Stomach (tissue), 9 donors: ENCODE data around the gene CFAP92. TPM values are rescaled to one million over a fixed set of nuclear protein-coding genes. Genes with fewer than 3 reads are reported as not detected.
A peak's percentile ranks its signal among the peaks of the same experiment; 100 is the strongest.

ENCODE experiments used
- DNase-seq, 2 donors: peaks; one replicate each; pipeline versions ENCODE4 v3.0.0 to v3.0.0-alpha.2; 2013 to 2019
- H3K27ac ChIP-seq, 5 donors: fragments of 200-600 bp in 4 of 5; sonication (generic) in 4 of 5; one replicate each; pipeline ENCODE4 v1.5.1; 2013 to 2019; ENCODE audit warnings: mild to moderate bottlenecking in 1 of 5, moderate library complexity in 1 of 5
- H3K27me3 ChIP-seq, 3 donors: fragments of 200-600 bp; sonication (generic); one replicate each; pipeline ENCODE4 v1.5.1; 2017 to 2019; ENCODE audit warnings: mixed run types in 1 of 3
- H3K36me3 ChIP-seq, 4 donors: fragments of 200-600 bp; sonication (generic); 1 replicate in 3 of 4; 2 replicates in 1 of 4; pipeline ENCODE4 v1.5.1; 2016 to 2019
- H3K4me1 ChIP-seq, 4 donors: fragments of 200-600 bp; sonication (generic); one replicate each; pipeline ENCODE4 v1.5.1; 2016 to 2019
- H3K4me3 ChIP-seq, 4 donors: fragments of 200-600 bp; sonication (generic) in 3 of 4; one replicate each; pipeline ENCODE4 v1.5.1; 2016 to 2019; ENCODE audit warnings: mild to moderate bottlenecking in 1 of 4
- H3K9me3 ChIP-seq, 4 donors: fragments of 200-600 bp; sonication (generic); one replicate each; pipeline ENCODE4 v1.5.1; 2016 to 2019
- EP300 ChIP-seq: sonication (generic); formaldehyde crosslinking; IDR thresholded peaks from one replicate; pipeline ENCODE4 v1.6.1; 2017; ENCODE audit warnings: antibody characterized with exemption
- POLR2A ChIP-seq, 4 donors: fragments of 450-650 bp; IDR thresholded peaks; one replicate each; pipeline ENCODE4 v1.6.1; 2016; ENCODE audit warnings: antibody characterized with exemption in 4 of 4, control low read depth in 2 of 4, mild to moderate bottlenecking in 1 of 4, moderate library complexity in 1 of 4
- POLR2AphosphoS5 ChIP-seq, 3 donors: sonication (generic); formaldehyde crosslinking; IDR thresholded peaks; one replicate each; pipeline ENCODE4 v1.6.1; 2016; ENCODE audit warnings: antibody characterized with exemption in 3 of 3
- WGBS, 5 donors: extraction: QIAGEN DNeasy Blood & Tissue Kit in 3 of 5; methylation state at CpG; one replicate each; pipeline versions ENCODE4 v1.1.5 to v1.1.7; 2013 to 2018; 5-methylcytosine and 5-hydroxymethylcytosine counted together
- intact Hi-C: fragments of 100-400 bp; cut with DNase I; formaldehyde crosslinking; loops from one replicate; pipeline ENCODE4 v1.15.1; 2023; ENCODE audit warnings: low total_unique reads
- polyA plus RNA-seq, 3 donors: library from polyadenylated mRNA; stranded (reverse); fragments of 200-250 nt; gene quantifications; one replicate each; pipeline ENCODE4 v1.2.3, GENCODE V29; 2013
- total RNA-seq, 5 donors: library from RNA; depleted of rRNA; stranded (reverse); fragments of >200 nt; gene quantifications; one replicate each; pipeline versions ENCODE4 v1.1.0 to v1.2.3, GENCODE V29; 2014 to 2016
- TF ChIP-seq, protein P1 (sequence below), 7 experiments: fragments of 450-650 bp in 4 of 7; fragments of 200-600 bp in 3 of 7; sonication (generic) in 3 of 7; IDR thresholded peaks; one replicate each; pipeline ENCODE4 v1.5.1; 2016 to 2019; ENCODE audit warnings: antibody characterized with exemption in 7 of 7, control low read depth in 2 of 7, mild to moderate bottlenecking in 1 of 7
- donor health status: healthy with polysubstance abuse.
- donor health status: Bipolar disorder and iron deficiency.
- donor health status: healthy.

Gene CFAP92
- total and polyA plus RNA-seq, 8 donors = 0.50 to 13.4 (median 2.3) TPM

DNA sequence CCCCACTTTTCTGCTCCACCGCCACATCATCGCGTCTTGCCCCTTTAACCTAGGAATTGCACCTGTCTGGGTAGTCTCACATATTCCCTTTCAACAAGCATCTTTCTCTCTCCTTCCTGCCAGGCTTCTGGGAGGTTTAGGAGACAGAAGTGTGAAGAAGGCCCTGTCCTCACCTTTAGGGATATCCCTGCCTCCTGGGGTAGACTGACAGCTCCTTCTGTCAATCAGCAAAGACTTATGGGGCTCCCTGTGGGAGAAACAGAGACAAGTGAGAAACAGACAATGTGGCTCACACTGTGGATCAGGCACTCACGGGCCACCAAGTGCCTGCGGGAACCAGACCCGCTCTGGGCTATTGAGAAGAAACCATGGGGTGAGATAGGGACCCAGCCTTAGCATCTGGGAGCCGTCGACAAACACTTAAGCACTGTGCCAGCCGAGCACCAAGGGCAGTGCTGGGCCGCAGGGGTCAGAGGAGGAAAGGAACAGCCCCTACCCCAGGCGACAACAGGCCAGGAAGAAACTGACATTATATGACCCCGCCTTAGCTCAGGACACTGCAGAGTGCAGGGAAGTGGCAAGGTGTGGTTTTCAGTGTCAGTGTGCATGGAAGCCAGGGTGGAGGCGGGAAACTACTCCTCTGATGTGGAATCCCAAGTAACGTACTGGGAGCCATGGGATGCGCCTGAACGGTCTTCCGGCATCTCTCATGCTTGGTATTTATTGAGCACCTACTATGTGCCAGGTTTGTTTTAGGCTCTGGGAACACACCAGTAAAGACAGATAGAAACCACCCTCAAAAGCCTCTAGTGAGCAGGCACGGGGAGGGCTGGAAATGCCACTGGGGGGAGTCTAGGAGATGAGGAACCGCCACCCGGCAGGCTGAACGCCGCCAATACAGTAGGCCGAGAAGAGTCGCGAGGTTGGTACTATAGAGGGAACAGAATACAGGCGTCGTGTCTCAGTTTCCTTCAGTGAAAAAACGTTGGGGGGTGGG, 9.0 kb upstream of the CFAP92 start:
- Histone ChIP-seq H3K27ac (peak overlapping the region in 3 of 5 donors; percentile 20 to 91 (median 87)), H3K27me3 (peaks cover 7 to 44% (median 34%) of the 10 kb centered on the region in 3 donors), H3K9me3 (no peaks in the 10 kb centered on the region), H3K4me3 (peak overlapping the region; percentile 53 to 71 (median 64)), H3K36me3 (no peaks in the 10 kb centered on the region), H3K4me1 (peaks cover 44 to 80% (median 66%) of the 10 kb centered on the region in 4 donors)
- TF ChIP-seq EP300 = no peak
- TF ChIP-seq POLR2A (IDR thresholded peaks at IDR 0.05) = no peak
- TF ChIP-seq POLR2AphosphoS5 (IDR thresholded peaks at IDR 0.05) = no peak
- TF ChIP-seq, protein P1, sequence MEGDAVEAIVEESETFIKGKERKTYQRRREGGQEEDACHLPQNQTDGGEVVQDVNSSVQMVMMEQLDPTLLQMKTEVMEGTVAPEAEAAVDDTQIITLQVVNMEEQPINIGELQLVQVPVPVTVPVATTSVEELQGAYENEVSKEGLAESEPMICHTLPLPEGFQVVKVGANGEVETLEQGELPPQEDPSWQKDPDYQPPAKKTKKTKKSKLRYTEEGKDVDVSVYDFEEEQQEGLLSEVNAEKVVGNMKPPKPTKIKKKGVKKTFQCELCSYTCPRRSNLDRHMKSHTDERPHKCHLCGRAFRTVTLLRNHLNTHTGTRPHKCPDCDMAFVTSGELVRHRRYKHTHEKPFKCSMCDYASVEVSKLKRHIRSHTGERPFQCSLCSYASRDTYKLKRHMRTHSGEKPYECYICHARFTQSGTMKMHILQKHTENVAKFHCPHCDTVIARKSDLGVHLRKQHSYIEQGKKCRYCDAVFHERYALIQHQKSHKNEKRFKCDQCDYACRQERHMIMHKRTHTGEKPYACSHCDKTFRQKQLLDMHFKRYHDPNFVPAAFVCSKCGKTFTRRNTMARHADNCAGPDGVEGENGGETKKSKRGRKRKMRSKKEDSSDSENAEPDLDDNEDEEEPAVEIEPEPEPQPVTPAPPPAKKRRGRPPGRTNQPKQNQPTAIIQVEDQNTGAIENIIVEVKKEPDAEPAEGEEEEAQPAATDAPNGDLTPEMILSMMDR (IDR thresholded peaks at IDR 0.05) = no peak
- DNase-seq = no peak
- WGBS, 5 donors = 50 to 58% (median 53%) methylated on average over 28 of the region's 28 CpGs
- intact Hi-C loops = no loop called here

DNA sequence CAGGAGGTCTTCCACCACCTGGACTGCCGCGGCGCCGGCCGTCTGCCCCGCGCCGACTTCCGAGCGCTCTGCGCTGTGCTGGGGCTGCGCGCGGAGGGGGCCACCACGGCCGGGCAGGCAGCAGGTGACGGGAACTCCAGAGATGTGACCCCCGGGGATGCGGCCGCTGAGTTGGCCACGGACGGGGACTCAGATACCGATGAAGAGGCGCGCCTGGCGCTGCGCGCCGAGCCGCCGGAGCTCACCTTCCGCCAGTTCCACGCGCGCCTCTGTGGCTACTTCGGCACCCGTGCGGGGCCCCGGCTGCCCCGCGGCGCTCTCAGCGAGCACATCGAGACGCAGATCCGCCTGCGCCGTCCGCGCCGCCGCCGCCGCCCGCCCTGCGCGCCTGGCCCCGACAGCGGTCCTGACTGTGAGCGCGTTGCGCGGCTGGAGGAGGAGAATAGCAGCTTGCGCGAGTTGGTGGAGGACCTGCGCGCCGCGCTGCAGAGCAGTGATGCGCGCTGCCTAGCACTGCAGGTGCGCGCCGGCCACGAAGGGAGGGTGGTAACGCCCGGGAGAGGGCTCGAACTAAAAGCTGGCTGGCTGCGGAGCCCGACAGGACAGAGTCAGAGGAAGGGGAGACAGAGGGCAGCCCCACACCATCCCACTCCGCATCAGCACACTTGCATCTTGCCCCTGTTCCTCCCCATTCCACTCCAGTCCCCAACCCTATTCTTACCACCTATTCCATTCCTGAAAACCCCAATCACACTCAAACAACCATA, 8.1 kb upstream of the CFAP92 start:
- Histone ChIP-seq H3K36me3 (no peaks in the 10 kb centered on the region), H3K9me3 (no peaks in the 10 kb centered on the region), H3K27me3 (peaks cover 7 to 44% (median 34%) of the 10 kb centered on the region in 3 donors), H3K4me3 (peak overlapping the region; percentile 53 to 71 (median 64)), H3K4me1 (peaks cover 44 to 71% (median 64%) of the 10 kb centered on the region in 4 donors), H3K27ac (peak overlapping the region; percentile 67 to 91 (median 84))
- DNase-seq = peak in 1 of 2 donors; percentile 67
- intact Hi-C loops = no loop called here
- TF ChIP-seq POLR2A (IDR thresholded peaks at IDR 0.05) (no peak), EP300 (no peak), POLR2AphosphoS5 (IDR thresholded peaks at IDR 0.05) (no peak)
- TF ChIP-seq, protein P1 (IDR thresholded peaks at IDR 0.05) = no peak
- WGBS, 5 donors = 2 to 5% (median 2%) methylated on average over 18 to 81 of the region's 81 CpGs

DNA sequence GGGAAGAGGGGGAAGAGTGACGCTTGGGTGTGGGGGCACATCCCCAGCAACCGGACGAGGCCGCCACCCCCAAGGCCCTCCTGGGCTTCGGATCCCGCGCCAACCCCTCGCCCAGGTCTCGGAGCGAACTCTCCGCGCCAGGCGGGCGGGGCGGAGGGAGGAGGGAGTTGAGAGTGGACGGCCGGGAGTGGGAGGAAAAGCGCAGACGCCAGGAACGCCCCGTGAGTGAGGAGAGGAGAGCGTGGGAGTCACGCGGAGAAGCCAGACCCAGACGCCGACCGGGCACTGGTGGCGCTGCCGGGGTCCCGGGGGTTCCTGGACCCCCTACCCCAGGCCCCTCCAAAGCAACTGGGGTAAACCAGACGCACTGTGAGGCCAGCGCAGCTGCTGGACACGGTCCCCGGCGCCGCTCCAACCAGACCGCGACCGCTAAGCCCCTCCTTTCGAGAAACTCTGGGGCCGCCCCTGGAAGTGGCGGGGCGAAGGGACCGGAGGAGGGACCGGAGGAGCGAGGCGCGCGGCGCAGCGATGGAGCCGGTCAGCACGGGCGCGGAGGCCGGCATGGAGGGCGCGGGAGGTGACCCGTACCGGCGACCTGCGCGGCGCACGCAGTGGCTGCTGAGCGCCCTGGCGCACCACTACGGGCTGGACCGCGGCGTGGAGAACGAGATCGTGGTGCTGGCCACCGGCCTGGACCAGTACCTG, 7.4 kb upstream of the CFAP92 start, which contains the start of gene EFCC1:
EFCC1 (plus strand) TSS at position 204 of the 705 bp plus-strand sequence; CDS start at position 529, 325 bp downstream.
- WGBS, 5 donors = 0 to 7% (median 2%) methylated on average over 10 to 74 of the region's 74 CpGs
- Histone ChIP-seq H3K36me3 (no peaks in the 10 kb centered on the region), H3K9me3 (no peaks in the 10 kb centered on the region), H3K27ac (peak within 1 kb of the TSS; percentile 67 to 91 (median 84)), H3K4me3 (peak within 1 kb of the TSS; percentile 53 to 71 (median 64)), H3K27me3 (peaks cover 7 to 44% (median 34%) of the 10 kb centered on the region in 3 donors), H3K4me1 (peaks cover 39 to 64% (median 59%) of the 10 kb centered on the region in 4 donors)
- TF ChIP-seq EP300 (peak; percentile 1), POLR2AphosphoS5 (IDR thresholded peaks at IDR 0.05) (no peak)
- intact Hi-C loops = no loop called here
- peak in 1 of 2 donors; percentile 86 for DNase-seq

DNA sequence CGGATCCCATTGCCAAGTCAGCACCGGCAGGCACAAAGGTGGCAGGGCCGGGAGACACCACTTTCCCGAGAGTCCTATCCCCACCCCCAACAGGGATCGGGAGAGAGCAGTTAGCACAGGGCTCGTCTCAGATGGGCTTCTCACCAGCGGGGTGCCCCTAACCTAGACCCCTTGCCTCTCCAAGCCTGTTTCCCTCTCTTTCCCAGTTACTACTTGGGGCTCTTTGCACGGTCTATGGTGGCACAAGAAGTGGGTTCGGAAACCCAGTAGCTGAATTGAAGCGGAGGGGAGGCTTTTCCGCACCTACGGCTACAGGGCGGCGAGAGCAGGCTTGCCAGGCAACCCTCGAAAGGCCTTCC, 6.8 kb upstream of the CFAP92 start:
- H3K27ac ChIP-seq = peak overlapping the region; percentile 67 to 91 (median 84)
- peaks cover 34 to 59% (median 54%) of the 10 kb centered on the region in 4 donors for H3K4me1 ChIP-seq
- TF ChIP-seq, protein P1 (IDR thresholded peaks at IDR 0.05) = no peak
- TF ChIP-seq EP300 (no peak), POLR2AphosphoS5 (IDR thresholded peaks at IDR 0.05) (no peak), POLR2A (IDR thresholded peaks at IDR 0.05) (no peak)
- DNase-seq = no peak
- H3K27me3 ChIP-seq = peaks cover 7 to 44% (median 34%) of the 10 kb centered on the region in 3 donors
- 14 to 42% (median 23%) methylated on average over 15 of the region's 15 CpGs for WGBS, 5 donors
- intact Hi-C loops = no loop called here
- H3K9me3 ChIP-seq = no peaks in the 10 kb centered on the region
- H3K4me3 ChIP-seq = peak overlapping the region; percentile 53 to 71 (median 64)
- no peaks in the 10 kb centered on the region for H3K36me3 ChIP-seq
